Mucosa of descending colon (tissue), 3 donors: Measurements from ENCODE around the gene MUC4. TPM values are rescaled to one million over a fixed set of nuclear protein-coding genes. Genes with fewer than 3 reads are reported as not detected.
A peak's percentile ranks its signal among the peaks of the same experiment; 100 is the strongest.

Experiments
- ATAC-seq: fragments of 200-7000 bp; cut with Tn5 transposase; one replicate; pipeline ENCODE4 v1.9.1; 2020; ENCODE audit warnings: mild to moderate bottlenecking, moderate library complexity
- DNase-seq, 3 donors: peaks; one replicate each; pipeline ENCODE4 v3.0.0-alpha.2; 2020
- H3K36me3 ChIP-seq: fragments of 200-600 bp; one replicate; pipeline ENCODE4 v1.8.0; 2021; ENCODE audit warnings: low read depth, mild to moderate bottlenecking
- H3K4me1 ChIP-seq: fragments of 200-600 bp; one replicate; pipeline ENCODE4 v1.8.0; 2021; ENCODE audit warnings: low read depth, mild to moderate bottlenecking
- H3K4me3 ChIP-seq: fragments of 200-600 bp; one replicate; pipeline ENCODE4 v1.8.0; 2021; ENCODE audit warnings: mild to moderate bottlenecking
- H3K9me3 ChIP-seq: fragments of 200-600 bp; one replicate; pipeline ENCODE4 v1.8.0; 2021; ENCODE audit warnings: mild to moderate bottlenecking
- intact Hi-C, 2 donors: fragments of 100-400 bp; cut with DNase I in 1 of 2; cut with micrococcal nuclease in 1 of 2; formaldehyde crosslinking; loops; one replicate each; pipeline versions ENCODE4 v1.11.0 to v1.11.1; 2022; cut with DNase I, micrococcal nuclease
- long read RNA-seq, 2 donors: library from polyadenylated mRNA; unstranded; transcript quantifications; one replicate each; pipeline ENCODE4 v2.0.0, GENCODE V29; 2019 to 2021
- total RNA-seq, 3 donors: library from RNA; stranded (reverse); fragmentation: NEBNext Ultra II Directional in 2 of 3; extraction: Animal tissue kit (Norgen Biotek cat#: 25700) in 2 of 3; gene quantifications; one replicate each; pipeline versions ENCODE4 v1.2.1 to v1.2.4, GENCODE V29; 2021 to 2023
- TF ChIP-seq, protein P1 (sequence below): fragments of 200-600 bp; IDR thresholded peaks from one replicate; pipeline ENCODE4 v1.8.0; 2022; ENCODE audit warnings: antibody characterized with exemption, mild to moderate bottlenecking
- donor health status: DM: no; HTN: no; CAD: no; lungs with moderate emphysema.
- donor health status: DM: no; HTN: no; CAD: no.
- donor health status: DM: no; HTN: yes; CAD: no.

Gene MUC4, protein sequence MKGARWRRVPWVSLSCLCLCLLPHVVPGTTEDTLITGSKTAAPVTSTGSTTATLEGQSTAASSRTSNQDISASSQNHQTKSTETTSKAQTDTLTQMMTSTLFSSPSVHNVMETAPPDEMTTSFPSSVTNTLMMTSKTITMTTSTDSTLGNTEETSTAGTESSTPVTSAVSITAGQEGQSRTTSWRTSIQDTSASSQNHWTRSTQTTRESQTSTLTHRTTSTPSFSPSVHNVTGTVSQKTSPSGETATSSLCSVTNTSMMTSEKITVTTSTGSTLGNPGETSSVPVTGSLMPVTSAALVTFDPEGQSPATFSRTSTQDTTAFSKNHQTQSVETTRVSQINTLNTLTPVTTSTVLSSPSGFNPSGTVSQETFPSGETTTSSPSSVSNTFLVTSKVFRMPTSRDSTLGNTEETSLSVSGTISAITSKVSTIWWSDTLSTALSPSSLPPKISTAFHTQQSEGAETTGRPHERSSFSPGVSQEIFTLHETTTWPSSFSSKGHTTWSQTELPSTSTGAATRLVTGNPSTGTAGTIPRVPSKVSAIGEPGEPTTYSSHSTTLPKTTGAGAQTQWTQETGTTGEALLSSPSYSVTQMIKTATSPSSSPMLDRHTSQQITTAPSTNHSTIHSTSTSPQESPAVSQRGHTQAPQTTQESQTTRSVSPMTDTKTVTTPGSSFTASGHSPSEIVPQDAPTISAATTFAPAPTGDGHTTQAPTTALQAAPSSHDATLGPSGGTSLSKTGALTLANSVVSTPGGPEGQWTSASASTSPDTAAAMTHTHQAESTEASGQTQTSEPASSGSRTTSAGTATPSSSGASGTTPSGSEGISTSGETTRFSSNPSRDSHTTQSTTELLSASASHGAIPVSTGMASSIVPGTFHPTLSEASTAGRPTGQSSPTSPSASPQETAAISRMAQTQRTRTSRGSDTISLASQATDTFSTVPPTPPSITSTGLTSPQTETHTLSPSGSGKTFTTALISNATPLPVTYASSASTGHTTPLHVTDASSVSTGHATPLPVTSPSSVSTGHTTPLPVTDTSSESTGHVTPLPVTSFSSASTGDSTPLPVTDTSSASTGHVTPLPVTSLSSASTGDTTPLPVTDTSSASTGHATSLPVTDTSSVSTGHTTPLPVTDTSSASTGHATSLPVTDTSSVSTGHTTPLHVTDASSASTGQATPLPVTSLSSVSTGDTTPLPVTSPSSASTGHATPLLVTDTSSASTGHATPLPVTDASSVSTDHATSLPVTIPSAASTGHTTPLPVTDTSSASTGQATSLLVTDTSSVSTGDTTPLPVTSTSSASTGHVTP (N-terminal part only)
- total RNA-seq = 100 to 1,000 TPM; 170 to 415 (median 318) TPM
- long read RNA-seq, donor 1, partial matches to known transcripts = 24 of 35 reads
- long read RNA-seq, donor 1, other reads (novel, unspliced or antisense) = 10 of 35 reads
- long read RNA-seq, donor 2, partial matches to known transcripts = 12 of 20 reads
- long read RNA-seq, donor 2, other reads (novel, unspliced or antisense) = 4 of 20 reads

DNA sequence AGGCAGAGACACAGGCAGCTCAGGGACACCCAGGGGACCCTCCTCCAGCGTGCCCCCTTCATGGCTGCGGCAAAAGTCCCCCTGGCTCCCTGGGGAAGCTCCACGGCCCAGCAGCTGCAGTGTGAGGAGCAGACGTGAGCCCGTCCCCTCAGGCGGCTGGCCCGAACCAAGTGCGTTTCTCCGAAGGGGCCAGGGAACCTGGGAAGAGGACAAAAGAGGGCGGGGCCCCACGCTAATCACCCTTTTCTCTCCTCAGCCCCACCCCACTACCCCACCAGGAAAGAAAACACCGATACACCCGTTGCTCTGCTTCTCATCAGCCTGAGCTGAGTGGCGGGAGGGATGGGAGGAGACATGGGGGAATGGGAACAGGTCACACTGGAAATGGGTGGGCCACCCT is at the start of gene MUC4:
TSS of gene MUC4 (minus strand) at position 174 of the 400 bp plus-strand sequence. CDS start at position 62, 112 bp downstream.
- peaks cover 11% of the 10 kb centered on the region for H3K4me1 ChIP-seq
- TF ChIP-seq, protein P1, sequence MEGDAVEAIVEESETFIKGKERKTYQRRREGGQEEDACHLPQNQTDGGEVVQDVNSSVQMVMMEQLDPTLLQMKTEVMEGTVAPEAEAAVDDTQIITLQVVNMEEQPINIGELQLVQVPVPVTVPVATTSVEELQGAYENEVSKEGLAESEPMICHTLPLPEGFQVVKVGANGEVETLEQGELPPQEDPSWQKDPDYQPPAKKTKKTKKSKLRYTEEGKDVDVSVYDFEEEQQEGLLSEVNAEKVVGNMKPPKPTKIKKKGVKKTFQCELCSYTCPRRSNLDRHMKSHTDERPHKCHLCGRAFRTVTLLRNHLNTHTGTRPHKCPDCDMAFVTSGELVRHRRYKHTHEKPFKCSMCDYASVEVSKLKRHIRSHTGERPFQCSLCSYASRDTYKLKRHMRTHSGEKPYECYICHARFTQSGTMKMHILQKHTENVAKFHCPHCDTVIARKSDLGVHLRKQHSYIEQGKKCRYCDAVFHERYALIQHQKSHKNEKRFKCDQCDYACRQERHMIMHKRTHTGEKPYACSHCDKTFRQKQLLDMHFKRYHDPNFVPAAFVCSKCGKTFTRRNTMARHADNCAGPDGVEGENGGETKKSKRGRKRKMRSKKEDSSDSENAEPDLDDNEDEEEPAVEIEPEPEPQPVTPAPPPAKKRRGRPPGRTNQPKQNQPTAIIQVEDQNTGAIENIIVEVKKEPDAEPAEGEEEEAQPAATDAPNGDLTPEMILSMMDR = no peak
- peak; percentile 80 for ATAC-seq
- peak within 1 kb of the TSS; percentile 32 for H3K4me3 ChIP-seq
- H3K36me3 ChIP-seq = no peaks in the 10 kb centered on the region
- intact Hi-C loops = no loop called here
- no peaks in the 10 kb centered on the region for H3K9me3 ChIP-seq
- DNase-seq = peak; percentile 90 to 91 (median 90)

DNA sequence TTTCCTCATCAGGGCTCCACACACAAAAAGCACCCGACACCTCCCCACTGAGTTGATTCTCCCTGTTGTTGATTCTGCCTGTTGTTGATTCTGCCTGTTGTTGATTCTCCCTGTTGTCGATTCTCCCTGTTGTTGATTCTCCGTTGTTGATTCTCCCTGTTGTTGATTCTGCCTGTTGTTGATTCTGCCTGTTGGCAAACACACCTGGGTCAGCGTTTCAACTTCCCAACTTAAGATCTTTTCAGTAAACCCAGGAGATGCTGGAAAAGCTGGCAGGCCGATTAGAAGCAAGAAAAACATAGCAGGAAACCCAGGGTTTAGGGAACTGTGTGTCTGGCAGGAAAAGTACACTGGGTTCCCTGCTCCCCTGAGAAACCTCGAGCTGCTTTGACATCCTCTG is 48.7 kb upstream of the MUC4 start:
- no peaks in the 10 kb centered on the region for H3K9me3 ChIP-seq
- no peak for ATAC-seq
- intact Hi-C loops = no loop called here

DNA sequence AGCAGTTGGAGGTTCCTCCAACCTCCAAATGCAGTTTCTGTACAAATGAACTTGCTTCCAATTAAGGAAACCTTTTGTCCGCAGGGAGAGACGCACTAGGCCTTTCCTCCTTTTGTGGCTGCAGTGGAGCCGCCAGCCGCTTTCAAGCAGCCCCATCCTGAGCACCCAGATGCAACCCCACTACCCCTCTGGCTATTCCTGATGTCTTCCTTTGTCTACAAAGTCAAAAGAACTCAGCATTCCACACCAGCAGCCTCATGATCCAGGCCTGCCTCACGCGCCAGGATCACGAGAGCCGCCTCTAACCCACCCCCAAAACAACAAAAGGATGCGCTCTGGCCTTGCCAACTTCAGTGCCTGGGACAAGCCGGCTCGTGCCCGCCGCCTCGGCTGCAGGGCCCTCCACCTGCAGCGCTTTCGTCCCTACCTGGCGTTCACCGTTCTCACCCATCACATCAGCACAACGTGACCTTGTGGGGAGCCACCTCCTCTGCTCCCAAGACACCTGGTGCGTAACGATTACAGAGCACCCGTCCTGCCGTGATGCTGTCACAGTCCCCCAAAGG is 48.2 kb upstream of the MUC4 start:
- H3K4me1 ChIP-seq = no peaks in the 10 kb centered on the region
- intact Hi-C loops = loop anchor here (2.0 to 5.0 kb wide), 2 partner anchors 55 to 57 kb away; no protein-coding TSS in a partner anchor
- TF ChIP-seq, protein P1 = no peak
- no peak overlapping the region for H3K4me3 ChIP-seq
- no peak for DNase-seq
- ATAC-seq = no peak
- no peaks in the 10 kb centered on the region for H3K36me3 ChIP-seq
- no peaks in the 10 kb centered on the region for H3K9me3 ChIP-seq

More for the DNA sequence above, 48.7 kb upstream of the MUC4 start:
- Histone ChIP-seq H3K36me3 (no peaks in the 10 kb centered on the region), H3K4me1 (no peaks in the 10 kb centered on the region), H3K4me3 (no peak overlapping the region)
- TF ChIP-seq, protein P1 = no peak
- DNase-seq = no peak

DNA sequence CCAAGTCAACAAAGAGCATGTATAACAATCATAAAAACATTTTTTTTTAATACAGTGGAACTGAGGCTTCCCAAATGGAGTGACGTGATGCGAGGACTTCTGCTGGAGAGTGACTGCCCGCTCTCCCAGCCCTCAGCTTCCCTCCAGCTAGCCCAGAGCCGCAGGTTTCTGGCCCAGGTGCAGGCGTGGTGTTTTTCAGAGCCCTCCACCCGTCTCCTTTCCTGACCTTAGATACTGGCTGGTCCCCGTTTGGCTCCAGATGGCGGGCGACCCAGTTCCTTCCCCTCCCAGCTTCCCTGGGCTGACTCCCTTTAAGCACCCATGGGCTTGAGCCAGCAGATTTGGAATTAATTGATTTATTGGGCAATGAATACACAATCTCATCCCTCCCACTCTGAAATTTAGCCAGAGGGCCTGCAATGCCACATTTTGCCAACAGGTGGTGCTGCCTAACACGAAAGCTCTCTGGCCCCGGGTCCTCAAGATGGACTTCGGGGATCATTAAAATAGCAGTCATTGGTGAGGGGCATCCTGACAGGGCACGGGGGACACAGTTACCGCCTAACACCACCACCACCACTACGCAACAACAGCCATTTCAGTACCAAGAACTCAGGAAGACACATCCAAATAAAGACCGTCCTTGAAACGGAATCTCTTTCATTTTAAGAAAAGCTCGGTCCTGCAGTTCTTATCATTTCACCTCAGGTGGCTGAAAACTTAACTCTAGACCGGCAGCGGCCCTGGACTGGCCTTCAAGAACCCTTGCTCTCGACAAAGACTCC is 47.5 kb upstream of the MUC4 start:
- peak in 2 of 3 donors; percentile 77 to 88 for DNase-seq
- Histone ChIP-seq H3K9me3 (no peaks in the 10 kb centered on the region), H3K36me3 (no peaks in the 10 kb centered on the region), H3K4me1 (no peaks in the 10 kb centered on the region), H3K4me3 (no peak overlapping the region)
- intact Hi-C loops = loop anchor here (2.0 to 5.0 kb wide), 2 partner anchors 56 to 58 kb away; no protein-coding TSS in a partner anchor
- peak; percentile 55 for ATAC-seq
- TF ChIP-seq, protein P1 = peak; percentile 94
